VCaP (cell line): ENCODE measurements around the gene CHSY3.

Experiments
- H3K27ac ChIP-seq: fragments of 450-650 bp; 2 replicates; pipeline ENCODE4 v1.5.1; 2017
- TF ChIP-seq, protein P1 (sequence below): fragments of 450-650 bp; conservative IDR thresholded peaks from 2 replicates; pipeline ENCODE4 v1.5.1; 2017; ENCODE audit warnings: mild to moderate bottlenecking, moderate library complexity

CHSY3 gene

DNA sequence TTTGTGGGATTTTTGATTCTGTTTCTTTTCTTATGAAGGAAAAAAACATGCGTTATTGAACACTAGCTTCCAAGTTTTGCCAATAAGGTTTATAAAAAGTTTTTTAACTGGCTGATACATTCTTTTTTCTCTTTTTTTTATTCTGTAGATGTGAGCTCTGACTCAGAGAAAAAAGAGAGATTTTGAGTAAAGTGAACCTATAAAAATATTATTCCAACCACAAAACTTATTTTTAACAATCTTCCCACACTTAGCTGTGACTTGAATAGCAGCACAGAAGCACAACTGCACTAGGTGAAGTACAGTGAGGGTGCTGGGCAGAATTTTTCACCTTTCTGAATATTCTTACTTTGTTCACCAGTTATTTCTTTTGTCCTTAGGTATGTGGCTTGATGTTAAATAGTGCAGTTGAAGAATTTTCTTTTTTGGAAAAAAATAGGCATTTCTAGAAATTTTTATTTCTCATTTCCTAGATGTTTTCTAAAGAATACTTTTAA is 41.6 kb downstream of the CHSY3 start:
- TF ChIP-seq, protein P1, sequence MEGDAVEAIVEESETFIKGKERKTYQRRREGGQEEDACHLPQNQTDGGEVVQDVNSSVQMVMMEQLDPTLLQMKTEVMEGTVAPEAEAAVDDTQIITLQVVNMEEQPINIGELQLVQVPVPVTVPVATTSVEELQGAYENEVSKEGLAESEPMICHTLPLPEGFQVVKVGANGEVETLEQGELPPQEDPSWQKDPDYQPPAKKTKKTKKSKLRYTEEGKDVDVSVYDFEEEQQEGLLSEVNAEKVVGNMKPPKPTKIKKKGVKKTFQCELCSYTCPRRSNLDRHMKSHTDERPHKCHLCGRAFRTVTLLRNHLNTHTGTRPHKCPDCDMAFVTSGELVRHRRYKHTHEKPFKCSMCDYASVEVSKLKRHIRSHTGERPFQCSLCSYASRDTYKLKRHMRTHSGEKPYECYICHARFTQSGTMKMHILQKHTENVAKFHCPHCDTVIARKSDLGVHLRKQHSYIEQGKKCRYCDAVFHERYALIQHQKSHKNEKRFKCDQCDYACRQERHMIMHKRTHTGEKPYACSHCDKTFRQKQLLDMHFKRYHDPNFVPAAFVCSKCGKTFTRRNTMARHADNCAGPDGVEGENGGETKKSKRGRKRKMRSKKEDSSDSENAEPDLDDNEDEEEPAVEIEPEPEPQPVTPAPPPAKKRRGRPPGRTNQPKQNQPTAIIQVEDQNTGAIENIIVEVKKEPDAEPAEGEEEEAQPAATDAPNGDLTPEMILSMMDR = no peak
- no peak overlapping the region for H3K27ac ChIP-seq

DNA sequence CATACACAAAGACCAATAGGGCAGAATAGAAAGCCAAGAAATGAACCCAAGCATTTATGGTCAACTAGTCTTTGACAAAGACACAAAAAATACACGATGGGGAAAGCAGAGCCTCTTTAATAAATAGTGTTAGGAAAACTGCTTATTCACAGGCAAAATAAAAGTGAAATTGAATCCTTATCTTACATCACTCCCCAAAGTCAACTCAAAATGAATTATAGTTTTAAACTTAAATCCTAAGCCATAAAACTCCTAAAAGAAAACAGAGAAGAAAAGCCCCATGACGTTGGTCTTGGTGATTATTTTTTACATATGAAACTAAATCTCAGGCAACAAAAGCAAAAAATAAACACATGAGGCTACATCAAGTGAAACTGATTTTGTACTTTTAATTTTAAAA is 46.8 kb downstream of the CHSY3 start:
- TF ChIP-seq, protein P1 = no peak
- H3K27ac ChIP-seq = no peak overlapping the region

DNA sequence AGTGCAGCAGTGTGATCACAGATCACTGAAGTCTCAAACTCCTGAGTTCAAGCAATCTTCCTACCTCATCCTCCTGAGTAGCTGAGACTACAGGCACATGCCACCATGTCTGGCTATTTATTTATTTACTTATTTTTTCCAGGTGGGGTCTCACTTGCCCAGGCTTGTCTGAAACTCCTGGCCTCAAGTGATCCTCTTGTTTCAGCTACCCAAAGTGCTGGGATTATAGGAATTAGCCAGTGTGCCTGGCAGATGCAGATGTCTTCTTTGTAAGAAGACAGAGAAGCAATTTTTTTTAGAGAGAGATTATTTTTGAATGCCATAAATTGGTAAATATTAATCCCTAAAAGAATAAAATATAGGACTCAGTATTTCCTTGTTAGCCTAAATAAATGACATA is 54.3 kb downstream of the CHSY3 start:
- TF ChIP-seq, protein P1 = no peak
- H3K27ac ChIP-seq = no peak overlapping the region

DNA sequence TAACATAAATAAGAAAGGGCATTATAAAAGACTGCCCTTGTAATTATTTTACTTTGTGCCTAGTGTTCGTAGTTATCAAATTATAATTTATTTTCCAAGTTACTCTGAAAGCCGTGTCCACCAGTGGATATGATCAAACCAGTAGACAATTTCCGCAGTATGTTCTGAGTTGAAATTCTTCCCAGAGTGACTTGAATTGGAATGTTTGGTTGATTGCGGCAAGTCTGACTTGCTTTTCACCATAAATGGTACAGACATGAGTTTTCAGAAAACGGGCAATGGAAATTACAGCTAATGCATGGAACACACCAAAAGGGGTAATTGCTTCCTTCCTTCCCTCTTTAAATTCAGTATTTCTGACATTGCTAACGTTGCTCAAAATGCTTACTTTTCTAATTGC is 56.6 kb downstream of the CHSY3 start:
- TF ChIP-seq, protein P1 = no peak
- H3K27ac ChIP-seq = no peak overlapping the region

DNA sequence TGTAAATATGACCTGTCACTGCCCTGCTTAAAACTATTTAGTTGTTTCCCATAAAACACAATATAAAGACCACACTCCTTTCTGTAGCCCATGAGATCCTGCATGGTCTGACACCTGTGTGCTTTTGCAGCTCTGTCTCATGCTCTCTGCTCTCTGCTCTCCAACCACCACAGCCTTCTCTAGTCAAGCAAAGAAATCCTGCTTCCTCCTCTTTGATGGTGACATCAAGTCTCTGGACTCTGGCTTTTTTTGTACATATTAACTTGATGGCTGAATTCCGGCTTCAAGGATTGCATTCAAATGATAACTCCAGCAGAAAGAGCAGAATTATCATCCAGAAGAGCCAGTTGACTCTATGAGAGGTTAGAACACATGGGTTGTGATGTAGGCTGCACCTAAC is 58.2 kb downstream of the CHSY3 start:
- TF ChIP-seq, protein P1 = no peak

DNA sequence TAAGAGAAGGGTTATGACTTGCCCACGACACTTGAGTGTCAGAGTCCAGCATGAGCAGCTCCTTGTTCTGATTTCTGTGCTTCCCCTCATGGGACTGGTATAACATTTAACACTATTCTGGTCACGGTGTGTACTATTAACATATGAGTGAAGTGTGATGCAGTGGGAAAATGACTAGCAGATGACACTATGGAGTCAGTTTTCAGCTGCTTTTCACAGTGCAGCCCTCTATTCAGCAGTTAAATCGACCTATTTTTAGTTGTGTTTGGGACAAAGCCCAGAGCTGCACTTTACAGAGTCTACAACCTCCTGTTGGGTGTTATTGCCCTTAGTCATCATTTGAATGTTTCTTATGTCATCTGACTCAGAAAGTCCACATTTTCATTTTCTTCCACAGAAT is 59.1 kb downstream of the CHSY3 start:
- no peak overlapping the region for H3K27ac ChIP-seq
- TF ChIP-seq, protein P1 = no peak

More for the DNA sequence above, 58.2 kb downstream of the CHSY3 start:
- H3K27ac ChIP-seq = no peak overlapping the region

DNA sequence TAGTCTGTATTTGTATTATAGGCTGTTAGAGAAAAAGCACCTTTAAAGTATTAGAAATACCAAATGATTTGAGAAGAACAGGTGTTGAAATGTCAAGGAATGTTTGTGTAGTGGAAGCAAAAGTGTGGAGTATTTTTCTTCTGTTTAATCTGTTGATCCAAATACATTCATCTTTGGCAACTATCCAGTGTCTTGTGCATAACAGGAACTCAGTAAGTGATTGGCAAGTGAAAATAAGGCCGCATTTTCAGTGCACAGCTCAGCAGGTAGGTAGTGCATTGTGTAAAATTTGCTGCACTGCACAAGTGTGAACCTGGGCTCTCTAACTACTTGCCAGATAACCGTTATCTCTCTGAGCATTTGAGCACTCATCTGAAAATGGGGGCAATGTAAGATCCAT is 61.8 kb downstream of the CHSY3 start:
- no peak overlapping the region for H3K27ac ChIP-seq
- TF ChIP-seq, protein P1 = no peak

DNA sequence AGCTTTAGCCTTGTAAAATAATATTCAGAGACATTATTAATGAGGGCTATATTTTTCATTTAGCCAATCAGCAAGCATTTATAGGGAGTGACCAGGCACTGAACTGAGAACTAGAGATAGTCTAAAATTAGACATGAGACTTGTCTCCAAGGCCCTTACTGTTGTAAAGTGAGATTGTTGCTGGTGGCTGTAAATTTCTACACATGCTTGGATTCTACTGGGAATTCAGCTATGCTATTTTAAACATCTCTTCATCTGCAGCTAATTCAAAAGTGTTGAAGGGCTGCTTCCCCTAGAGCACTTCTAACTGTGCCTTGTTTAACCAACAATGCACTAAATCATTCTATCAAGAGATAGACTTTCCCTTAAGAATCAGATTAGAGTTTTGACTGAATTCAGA is 67.4 kb downstream of the CHSY3 start:
- no peak overlapping the region for H3K27ac ChIP-seq
- TF ChIP-seq, protein P1 = no peak
